ENCODE data around the gene IMPG2.

The IMPG2 gene

GRCh38 chr3:101262393-101263240, 57.8 kb downstream of the IMPG2 start:
- no peak for ATAC-seq
- Mint-ChIP-seq H3K9me3 (no peaks in the 10 kb centered on the region), H3K36me3 (no peaks in the 10 kb centered on the region), H3K4me3 (no peak overlapping the region), H3K27ac (no peak overlapping the region), H3K4me1 (no peaks in the 10 kb centered on the region)
- no peak for DNase-seq (ENCODE audit: low spot score in 2 of 2)

GRCh38 chr3:101261506-101261905, 58.9 kb downstream of the IMPG2 start:
- H3K4me1 Mint-ChIP-seq, result no peaks in the 10 kb centered on the region
- ATAC-seq (no peak), DNase-seq (ENCODE audit: low spot score in 2 of 2) (no peak)
- H3K9me3 Mint-ChIP-seq, result no peaks in the 10 kb centered on the region
- no peak overlapping the region for H3K4me3 Mint-ChIP-seq
- H3K36me3 Mint-ChIP-seq, result no peaks in the 10 kb centered on the region
- H3K27ac Mint-ChIP-seq, result no peak overlapping the region

DNA sequence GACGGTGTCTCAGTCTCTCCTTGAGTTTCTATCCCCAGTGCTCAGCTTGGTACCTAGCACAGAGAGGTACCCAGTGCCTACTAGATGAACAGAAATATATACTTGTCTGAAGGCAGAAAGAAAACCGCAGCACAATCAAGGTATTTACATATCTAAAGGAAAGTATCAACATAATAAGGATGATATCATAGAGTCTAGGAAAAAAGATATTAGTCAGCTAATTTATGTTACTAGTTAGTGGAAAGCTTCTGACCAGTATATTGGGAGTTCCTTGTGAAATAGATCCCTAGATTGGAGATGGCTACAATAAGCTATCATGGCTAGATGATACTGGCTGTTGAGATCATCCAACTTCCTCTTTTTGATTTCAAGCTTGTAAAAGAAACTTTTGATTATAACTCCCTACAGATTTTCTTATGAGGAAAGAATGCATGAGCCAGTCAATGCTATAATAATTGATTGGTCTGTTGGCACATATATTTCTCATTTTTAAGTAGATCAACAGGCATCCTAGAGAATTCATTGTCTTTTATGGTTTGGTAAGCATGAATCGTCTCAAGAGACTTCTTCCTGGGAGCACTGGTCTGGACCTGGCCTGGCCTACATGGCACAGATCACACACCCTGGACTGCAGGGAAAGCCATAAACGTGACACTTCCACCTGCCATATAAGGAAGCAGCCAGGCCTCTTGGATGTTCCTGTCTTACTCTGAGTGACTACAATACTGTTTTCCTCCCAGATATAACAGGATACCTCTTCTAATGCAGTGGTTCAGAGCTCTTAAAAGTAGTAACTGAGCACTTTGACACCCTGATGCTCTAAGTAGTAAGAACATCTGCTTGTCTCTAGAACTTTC, 60.7 kb downstream of the IMPG2 start:
- ATAC-seq, result no peak
- H3K27ac Mint-ChIP-seq, result no peak overlapping the region
- H3K4me3 Mint-ChIP-seq, result no peak overlapping the region
- no peaks in the 10 kb centered on the region for H3K4me1 Mint-ChIP-seq
- no peak for DNase-seq (ENCODE audit: low spot score in 2 of 2)
- H3K36me3 Mint-ChIP-seq, result no peaks in the 10 kb centered on the region
- H3K9me3 Mint-ChIP-seq, result no peaks in the 10 kb centered on the region

GRCh38 chr3:101256511-101256910, 63.9 kb downstream of the IMPG2 start:
- Mint-ChIP-seq H3K27ac (no peak overlapping the region), H3K9me3 (no peaks in the 10 kb centered on the region), H3K4me3 (no peak overlapping the region), H3K4me1 (no peaks in the 10 kb centered on the region), H3K36me3 (no peaks in the 10 kb centered on the region)
- DNase-seq (ENCODE audit: low spot score in 2 of 2), result no peak
- no peak for ATAC-seq

GRCh38 chr3:101255441-101255840, 64.9 kb downstream of the IMPG2 start:
- Mint-ChIP-seq H3K27ac (no peak overlapping the region), H3K4me1 (no peaks in the 10 kb centered on the region), H3K36me3 (no peaks in the 10 kb centered on the region), H3K4me3 (no peak overlapping the region), H3K9me3 (no peaks in the 10 kb centered on the region)
- DNase-seq (ENCODE audit: low spot score in 2 of 2), result no peak
- no peak for ATAC-seq

DNA sequence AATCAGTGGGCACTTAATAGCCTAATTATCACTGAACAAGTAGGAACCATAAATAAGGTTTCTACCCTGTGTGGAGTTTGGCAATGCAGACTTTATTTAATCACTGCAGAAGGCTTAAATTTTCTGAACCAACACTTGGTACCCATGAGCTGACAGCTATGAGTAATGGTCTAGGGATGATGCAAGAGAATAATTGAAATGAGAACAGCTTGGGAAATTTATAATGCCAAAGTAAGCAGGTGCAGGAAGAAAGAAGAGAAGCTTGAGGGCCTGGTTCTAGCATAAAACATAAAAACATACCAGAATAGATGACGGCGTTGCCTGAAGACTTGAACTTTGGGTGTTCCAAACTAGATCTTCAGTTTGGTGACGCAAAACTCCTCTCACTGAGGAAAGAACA, 67.0 kb downstream of the IMPG2 start:
- no peak for ATAC-seq
- no peaks in the 10 kb centered on the region for H3K9me3 Mint-ChIP-seq
- DNase-seq (ENCODE audit: low spot score in 2 of 2), result no peak
- no peak overlapping the region for H3K4me3 Mint-ChIP-seq
- peaks cover 10% of the 10 kb centered on the region for H3K4me1 Mint-ChIP-seq
- H3K36me3 Mint-ChIP-seq, result no peaks in the 10 kb centered on the region
- no peak overlapping the region for H3K27ac Mint-ChIP-seq

GRCh38 chr3:101252945-101253344, 67.4 kb downstream of the IMPG2 start:
- Mint-ChIP-seq H3K4me3 (no peak overlapping the region), H3K27ac (no peak overlapping the region), H3K36me3 (no peaks in the 10 kb centered on the region), H3K4me1 (peaks cover 12% of the 10 kb centered on the region), H3K9me3 (no peaks in the 10 kb centered on the region)
- ATAC-seq, result no peak
- no peak for DNase-seq (ENCODE audit: low spot score in 2 of 2)

DNA sequence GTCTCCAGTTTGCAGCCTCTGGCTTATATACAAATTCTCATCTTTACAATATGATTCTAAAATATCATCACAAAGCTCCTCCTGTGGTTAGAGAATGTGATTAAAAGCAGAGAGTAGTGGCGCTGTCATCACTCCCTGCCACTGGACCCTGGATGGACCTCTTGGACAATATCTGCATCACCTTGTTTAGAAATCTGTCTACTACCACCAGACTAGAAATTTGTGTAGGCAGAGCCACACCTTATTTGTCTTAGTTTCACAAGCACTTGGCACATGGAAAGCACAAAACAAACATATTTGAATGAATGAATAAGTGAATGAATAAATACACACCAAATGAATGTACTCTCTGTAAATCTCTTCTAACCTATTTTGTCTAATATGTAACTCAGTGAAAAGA, 68.1 kb downstream of the IMPG2 start:
- ATAC-seq, result no peak
- DNase-seq (ENCODE audit: low spot score in 2 of 2), result no peak
- H3K4me3 Mint-ChIP-seq, result no peak overlapping the region
- no peaks in the 10 kb centered on the region for H3K9me3 Mint-ChIP-seq
- peaks cover 12% of the 10 kb centered on the region for H3K4me1 Mint-ChIP-seq
- no peak overlapping the region for H3K27ac Mint-ChIP-seq
- no peaks in the 10 kb centered on the region for H3K36me3 Mint-ChIP-seq

DNA sequence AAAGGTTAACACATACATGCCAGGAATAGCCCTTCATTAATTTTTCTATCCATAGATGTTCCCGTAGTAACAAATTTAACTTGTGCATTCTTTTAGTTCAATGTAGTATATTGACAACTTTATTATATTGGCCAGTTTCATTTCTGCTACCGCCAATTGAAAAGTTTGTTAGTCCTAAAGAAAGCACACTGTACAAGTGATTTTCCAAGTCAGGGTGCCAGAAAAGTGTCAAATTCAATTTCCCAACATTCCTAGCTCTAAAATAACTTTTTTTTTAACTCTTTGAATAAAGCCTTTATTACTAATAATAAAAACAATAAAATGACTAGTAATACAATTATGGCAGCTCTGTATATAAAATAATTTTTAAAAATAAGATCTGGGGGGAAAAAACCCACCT, 68.9 kb downstream of the IMPG2 start:
- H3K9me3 Mint-ChIP-seq, result no peaks in the 10 kb centered on the region
- H3K4me1 Mint-ChIP-seq, result peaks cover 12% of the 10 kb centered on the region
- DNase-seq (ENCODE audit: low spot score in 2 of 2) (no peak), ATAC-seq (no peak)
- H3K36me3 Mint-ChIP-seq, result no peaks in the 10 kb centered on the region
- H3K27ac Mint-ChIP-seq, result no peak overlapping the region
- H3K4me3 Mint-ChIP-seq, result no peak overlapping the region

- no peak overlapping the region for H3K4me3 Mint-ChIP-seq
- peaks cover 12% of the 10 kb centered on the region for H3K4me1 Mint-ChIP-seq
- no peak for DNase-seq (ENCODE audit: low spot score in 2 of 2)
- ATAC-seq, result no peak
- no peaks in the 10 kb centered on the region for H3K9me3 Mint-ChIP-seq
- H3K36me3 Mint-ChIP-seq, result no peaks in the 10 kb centered on the region
- H3K27ac Mint-ChIP-seq, result no peak overlapping the region
These were observed 70.9 kb downstream of the IMPG2 start for GRCh38 chr3:101249522-101249921.

- Mint-ChIP-seq H3K9me3 (no peaks in the 10 kb centered on the region), H3K4me1 (peaks cover 18% of the 10 kb centered on the region), H3K27ac (no peak overlapping the region), H3K4me3 (no peak overlapping the region), H3K36me3 (no peaks in the 10 kb centered on the region)
- ATAC-seq, result no peak
- DNase-seq (ENCODE audit: low spot score in 2 of 2), result no peak
These were observed 71.6 kb downstream of the IMPG2 start for GRCh38 chr3:101248736-101249135.

GRCh38 chr3:101244212-101244575, 76.2 kb downstream of the IMPG2 start:
- no peaks in the 10 kb centered on the region for H3K9me3 Mint-ChIP-seq
- ATAC-seq, result no peak
- H3K36me3 Mint-ChIP-seq, result no peaks in the 10 kb centered on the region
- H3K4me1 Mint-ChIP-seq, result peaks cover 15% of the 10 kb centered on the region
- H3K27ac Mint-ChIP-seq, result no peak overlapping the region
- H3K4me3 Mint-ChIP-seq, result no peak overlapping the region
- no peak for DNase-seq (ENCODE audit: low spot score in 2 of 2)

DNA sequence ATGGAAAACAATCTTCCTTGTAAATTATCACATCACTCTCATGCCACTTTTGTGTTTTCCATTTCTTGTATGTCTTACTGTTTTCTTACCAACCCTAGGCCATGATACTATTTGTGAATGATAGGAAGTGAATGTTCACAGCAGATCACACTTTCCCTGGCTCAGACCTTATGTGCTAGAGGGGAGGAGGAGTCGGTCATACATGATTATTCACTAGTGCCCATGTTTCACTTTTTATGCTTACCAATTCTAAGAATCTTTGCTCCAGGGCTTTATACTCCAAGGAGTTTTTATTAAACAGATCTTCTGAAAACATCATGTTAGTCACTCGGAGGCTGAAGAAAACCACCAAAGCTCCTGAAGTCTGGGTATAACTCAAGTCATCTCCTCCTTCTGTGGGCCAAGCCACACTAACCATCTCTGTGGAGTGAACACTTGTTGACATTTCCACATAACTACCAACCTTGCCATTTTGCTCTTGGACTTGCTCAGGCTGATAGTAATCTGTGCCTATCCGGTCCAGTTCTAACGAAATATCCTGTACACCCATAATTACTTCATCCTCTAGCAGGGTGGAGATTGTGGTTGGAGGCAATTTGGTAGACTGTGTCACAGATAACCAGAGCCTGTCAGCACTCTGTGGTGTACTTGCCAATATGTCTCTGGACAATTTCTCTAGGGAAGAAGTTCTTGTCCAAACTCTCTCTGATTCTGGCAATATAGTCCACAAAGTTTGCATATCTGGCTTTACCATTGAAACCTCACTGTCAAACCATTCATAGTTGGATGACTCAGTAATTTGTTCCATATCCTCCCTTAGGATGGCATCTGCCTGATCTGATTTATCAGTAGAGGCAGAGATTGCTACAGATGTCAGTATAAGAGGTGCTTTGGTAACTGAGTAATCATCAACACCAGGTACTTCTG, 76.8 kb downstream of the IMPG2 start:
- H3K4me1 Mint-ChIP-seq, result peaks cover 9% of the 10 kb centered on the region
- no peak overlapping the region for H3K27ac Mint-ChIP-seq
- ATAC-seq (peak; percentile 90), DNase-seq (ENCODE audit: low spot score in 2 of 2) (peak in 1 of 2 donors; percentile 52)
- no peaks in the 10 kb centered on the region for H3K9me3 Mint-ChIP-seq
- H3K36me3 Mint-ChIP-seq, result no peaks in the 10 kb centered on the region
- H3K4me3 Mint-ChIP-seq, result no peak overlapping the region

DNA sequence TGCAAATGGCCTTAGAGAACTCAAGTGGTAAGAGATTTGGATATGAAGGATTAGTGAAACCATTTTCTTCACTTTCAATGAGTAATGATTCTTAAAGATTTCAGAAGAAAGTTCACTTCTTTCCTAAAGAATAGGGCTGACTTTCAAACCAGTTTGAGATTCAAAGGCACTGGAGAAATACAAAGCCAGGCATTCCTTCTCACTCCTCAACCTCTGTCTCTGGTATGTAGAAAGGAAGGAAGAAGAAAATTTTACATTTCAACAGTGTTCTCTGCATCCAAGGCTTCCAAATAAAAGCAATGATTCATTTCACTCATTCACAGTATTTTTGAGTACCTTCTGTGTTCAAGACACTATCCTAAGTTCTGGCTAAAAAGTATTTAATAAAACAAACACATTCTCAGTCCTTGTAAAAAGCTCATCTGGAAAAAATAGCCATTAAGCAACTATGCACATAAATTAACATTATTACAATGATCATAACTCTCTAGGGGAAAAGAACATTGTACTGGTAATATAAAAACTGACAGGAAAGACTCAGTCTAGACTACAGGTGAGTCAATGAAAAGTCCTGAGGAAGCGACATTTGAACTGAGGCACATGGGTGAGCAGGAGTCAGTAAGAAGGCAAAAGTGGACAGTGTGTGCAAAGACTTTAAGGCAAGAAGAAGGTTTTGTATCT, 79.5 kb downstream of the IMPG2 start:
- no peak overlapping the region for H3K4me3 Mint-ChIP-seq
- no peaks in the 10 kb centered on the region for H3K9me3 Mint-ChIP-seq
- ATAC-seq (no peak), DNase-seq (ENCODE audit: low spot score in 2 of 2) (no peak)
- H3K36me3 Mint-ChIP-seq, result no peaks in the 10 kb centered on the region
- no peak overlapping the region for H3K27ac Mint-ChIP-seq
- H3K4me1 Mint-ChIP-seq, result peaks cover 5% of the 10 kb centered on the region

- no peak overlapping the region for H3K27ac Mint-ChIP-seq
- H3K4me1 Mint-ChIP-seq, result no peaks in the 10 kb centered on the region
- DNase-seq (ENCODE audit: low spot score in 2 of 2), result no peak
- no peak for ATAC-seq
- no peaks in the 10 kb centered on the region for H3K36me3 Mint-ChIP-seq
- H3K4me3 Mint-ChIP-seq, result no peak overlapping the region
- H3K9me3 Mint-ChIP-seq, result no peaks in the 10 kb centered on the region
These were observed 85.3 kb downstream of the IMPG2 start for GRCh38 chr3:101235048-101235447.

Data from stimulated activated effector memory CD8-positive, alpha-beta T cell treated with anti-CD3 and anti-CD28 coated beads, Interleukin-12 subunit alpha, Interleukin-12 subunit beta, amount 100 ng/mL, for 72 hours (primary cell).